Stomach (tissue), 4 donors: ENCODE data around the gene TMPRSS5.

ENCODE experiments used
- EP300 ChIP-seq: sonication (generic); formaldehyde crosslinking; IDR thresholded peaks from one replicate; pipeline ENCODE4 v1.6.1; 2017; ENCODE audit warnings: antibody characterized with exemption
- POLR2A ChIP-seq, 4 donors: fragments of 450-650 bp; IDR thresholded peaks; one replicate each; pipeline ENCODE4 v1.6.1; 2016; ENCODE audit warnings: antibody characterized with exemption in 4 of 4, control low read depth in 2 of 4, mild to moderate bottlenecking in 1 of 4, moderate library complexity in 1 of 4
- POLR2AphosphoS5 ChIP-seq, 3 donors: sonication (generic); formaldehyde crosslinking; IDR thresholded peaks; one replicate each; pipeline ENCODE4 v1.6.1; 2016; ENCODE audit warnings: antibody characterized with exemption in 3 of 3
- TF ChIP-seq, protein P1 (sequence below), 7 experiments: fragments of 450-650 bp in 4 of 7; fragments of 200-600 bp in 3 of 7; sonication (generic) in 3 of 7; IDR thresholded peaks; one replicate each; pipeline ENCODE4 v1.5.1; 2016 to 2019; ENCODE audit warnings: antibody characterized with exemption in 7 of 7, control low read depth in 2 of 7, mild to moderate bottlenecking in 1 of 7

DNA sequence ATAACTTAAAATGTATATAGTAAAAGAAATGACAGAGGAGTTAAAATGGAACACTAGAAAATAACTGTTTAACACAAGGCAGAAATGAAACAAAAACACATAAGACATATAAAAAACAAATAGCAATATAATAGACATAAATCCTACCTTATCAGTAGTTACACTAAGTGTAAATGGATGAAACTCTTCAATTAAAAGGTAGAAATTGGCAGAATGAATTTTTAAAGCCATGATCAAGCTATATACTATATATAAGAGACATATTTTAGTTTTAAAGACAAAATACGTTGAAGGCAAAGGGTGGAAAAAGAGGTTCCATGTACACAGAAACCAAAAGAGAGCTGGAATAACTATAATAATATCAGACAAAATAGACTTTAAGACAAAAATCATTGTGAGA is 4.9 kb upstream of the TMPRSS5 start:
- TF ChIP-seq EP300 (no peak), POLR2AphosphoS5 (IDR thresholded peaks at IDR 0.05) (no peak), POLR2A (IDR thresholded peaks at IDR 0.05) (no peak)
- TF ChIP-seq, protein P1, sequence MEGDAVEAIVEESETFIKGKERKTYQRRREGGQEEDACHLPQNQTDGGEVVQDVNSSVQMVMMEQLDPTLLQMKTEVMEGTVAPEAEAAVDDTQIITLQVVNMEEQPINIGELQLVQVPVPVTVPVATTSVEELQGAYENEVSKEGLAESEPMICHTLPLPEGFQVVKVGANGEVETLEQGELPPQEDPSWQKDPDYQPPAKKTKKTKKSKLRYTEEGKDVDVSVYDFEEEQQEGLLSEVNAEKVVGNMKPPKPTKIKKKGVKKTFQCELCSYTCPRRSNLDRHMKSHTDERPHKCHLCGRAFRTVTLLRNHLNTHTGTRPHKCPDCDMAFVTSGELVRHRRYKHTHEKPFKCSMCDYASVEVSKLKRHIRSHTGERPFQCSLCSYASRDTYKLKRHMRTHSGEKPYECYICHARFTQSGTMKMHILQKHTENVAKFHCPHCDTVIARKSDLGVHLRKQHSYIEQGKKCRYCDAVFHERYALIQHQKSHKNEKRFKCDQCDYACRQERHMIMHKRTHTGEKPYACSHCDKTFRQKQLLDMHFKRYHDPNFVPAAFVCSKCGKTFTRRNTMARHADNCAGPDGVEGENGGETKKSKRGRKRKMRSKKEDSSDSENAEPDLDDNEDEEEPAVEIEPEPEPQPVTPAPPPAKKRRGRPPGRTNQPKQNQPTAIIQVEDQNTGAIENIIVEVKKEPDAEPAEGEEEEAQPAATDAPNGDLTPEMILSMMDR (IDR thresholded peaks at IDR 0.05), result no peak
